OCI-LY7 (cell line): Measurements from ENCODE around the gene MACROD2.

Source experiments
- CTCF ChIP-seq: fragments of 200-600 bp; sonication (generic); conservative IDR thresholded peaks from 2 replicates; pipeline ENCODE4 v1.5.1; 2014; ENCODE audit warnings: mild to moderate bottlenecking, antibody characterized with exemption, low read length, moderate library complexity, mixed read lengths
- EZH2phosphoT487 ChIP-seq: fragments of 200-600 bp; sonication (generic); IDR thresholded peaks from 2 replicates; pipeline ENCODE4 v1.6.1; 2018; ENCODE audit warnings: low read depth, borderline replicate concordance, mild to moderate bottlenecking, mixed run types, antibody characterized with exemption, low read length, moderate library complexity, mixed read lengths

DNA sequence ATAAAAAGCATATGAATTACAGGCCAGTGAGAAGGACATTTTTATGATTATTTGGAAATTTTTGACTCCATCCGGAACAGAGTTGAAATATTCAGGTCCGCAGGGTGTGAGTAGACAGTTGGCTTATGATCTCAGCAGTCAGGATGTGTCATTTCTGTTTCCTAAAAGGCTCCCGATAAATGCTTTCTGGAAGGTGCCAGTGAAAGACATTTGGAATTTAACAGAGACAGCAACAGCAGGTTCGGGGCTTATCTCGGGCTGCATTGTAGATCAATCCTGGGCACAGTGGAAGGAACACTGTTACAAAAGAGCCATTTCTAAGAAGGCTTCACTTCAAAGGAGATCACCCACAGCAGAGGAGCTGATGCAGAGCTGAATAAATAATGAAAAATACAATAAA lies 1643.5 kb downstream of the MACROD2 start:
- TF ChIP-seq CTCF: no peak
- TF ChIP-seq EZH2phosphoT487: no peak
